Uterus (tissue), 4 donors: Measurements from ENCODE around the gene LUC7L3. TPM values are rescaled to one million over a fixed set of nuclear protein-coding genes. Genes with fewer than 3 reads are reported as not detected.

ENCODE experiments used
- DNase-seq, 2 donors: peaks; one replicate each; pipeline ENCODE4 v3.0.0-alpha.2; 2019 to 2020
- H3K27ac ChIP-seq, 2 donors: fragments of 200-600 bp; sonication (generic); 1 replicate in 1 of 2; 2 replicates in 1 of 2; pipeline ENCODE4 v1.5.1; 2016 to 2018
- H3K27me3 ChIP-seq, 2 donors: fragments of 200-600 bp; sonication (generic); one replicate each; pipeline ENCODE4 v1.5.1; 2018 to 2019; ENCODE audit warnings: control low read depth in 1 of 2
- H3K36me3 ChIP-seq, 2 donors: fragments of 200-600 bp; sonication (generic); one replicate each; pipeline ENCODE4 v1.5.1; 2019; ENCODE audit warnings: control low read depth in 1 of 2
- H3K4me1 ChIP-seq, 2 donors: fragments of 200-600 bp; sonication (generic); one replicate each; pipeline ENCODE4 v1.5.1; 2018 to 2019; ENCODE audit warnings: control low read depth in 1 of 2
- H3K4me3 ChIP-seq, 2 donors: fragments of 200-600 bp; sonication (generic); 1 replicate in 1 of 2; 2 replicates in 1 of 2; pipeline ENCODE4 v1.5.1; 2018 to 2019; ENCODE audit warnings: mild to moderate bottlenecking in 1 of 2
- H3K9me3 ChIP-seq, 2 donors: fragments of 200-600 bp; sonication (generic); one replicate each; pipeline ENCODE4 v1.5.1; 2019; ENCODE audit warnings: control low read depth in 1 of 2
- CTCF ChIP-seq, 4 experiments: fragments of 200-600 bp in 2 of 4; fragments of 450-650 bp in 2 of 4; sonication (generic) in 2 of 4; IDR thresholded peaks; one replicate each; pipeline ENCODE4 v1.5.1; 2016 to 2019; ENCODE audit warnings: antibody characterized with exemption in 4 of 4, mild to moderate bottlenecking in 2 of 4, moderate library complexity in 1 of 4
- POLR2A ChIP-seq, 2 donors: fragments of 450-650 bp; IDR thresholded peaks; one replicate each; pipeline ENCODE4 v1.6.1; 2016; ENCODE audit warnings: antibody characterized with exemption in 2 of 2, mild to moderate bottlenecking in 1 of 2, moderate library complexity in 1 of 2
- intact Hi-C: fragments of 100-400 bp; cut with DNase I; formaldehyde crosslinking; loops from one replicate; pipeline ENCODE4 v1.15.1; 2023; ENCODE audit warnings: low total_unique reads
- total RNA-seq, 4 donors: library from RNA; depleted of rRNA in 3 of 4; stranded (reverse); fragments of >200 nt in 3 of 4; gene quantifications; one replicate each; pipeline versions ENCODE4 v1.1.0 to v1.2.4, GENCODE V29; 2014 to 2023
- donor health status: DM: yes; HTN: yes; CAD: no.

The LUC7L3 gene
- total RNA-seq, 4 donors from 2014 or later, result 98.1 to 221 (median 163) TPM

DNA sequence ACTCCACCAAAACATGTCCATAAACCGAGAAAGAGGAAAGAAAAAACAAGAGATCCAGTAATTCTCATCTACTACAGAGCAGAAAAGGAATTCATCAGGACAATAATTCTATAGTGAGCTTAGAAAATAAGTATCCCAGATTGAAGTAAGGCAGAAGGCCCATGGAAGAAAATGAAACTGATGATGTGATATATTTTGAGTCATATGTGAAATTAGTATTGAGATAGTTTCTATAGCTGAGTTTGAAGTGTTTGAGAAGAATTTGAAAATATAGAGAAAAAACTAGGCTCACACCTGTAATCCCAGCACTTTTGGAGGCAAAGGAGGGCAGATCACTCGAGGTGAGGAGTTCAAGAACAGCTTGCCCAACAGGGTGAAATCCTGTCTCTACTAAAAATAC lies 19.7 kb downstream of the LUC7L3 start:
- Histone ChIP-seq H3K4me1 (no peaks in the 10 kb centered on the region), H3K27me3 (no peaks in the 10 kb centered on the region), H3K36me3 (no peaks in the 10 kb centered on the region), H3K27ac (no peak overlapping the region), H3K4me3 (no peak overlapping the region), H3K9me3 (no peaks in the 10 kb centered on the region)
- DNase-seq, result no peak
- TF ChIP-seq POLR2A (IDR thresholded peaks at IDR 0.05), result no peak
- no peak for TF ChIP-seq CTCF (IDR thresholded peaks at IDR 0.05)
- intact Hi-C loops, result no loop called here

- no peaks in the 10 kb centered on the region for H3K36me3 ChIP-seq
- H3K4me1 ChIP-seq, result no peaks in the 10 kb centered on the region
- no peaks in the 10 kb centered on the region for H3K9me3 ChIP-seq
- intact Hi-C loops, result no loop called here
- no peak for DNase-seq
- no peaks in the 10 kb centered on the region for H3K27me3 ChIP-seq
- TF ChIP-seq POLR2A (IDR thresholded peaks at IDR 0.05), result no peak
- TF ChIP-seq CTCF (IDR thresholded peaks at IDR 0.05), result no peak
- no peak overlapping the region for H3K4me3 ChIP-seq
- no peak overlapping the region for H3K27ac ChIP-seq
Observed at GRCh38 chr17:50745631-50746030, 26.2 kb downstream of the LUC7L3 start.

- Histone ChIP-seq H3K36me3 (no peaks in the 10 kb centered on the region), H3K9me3 (no peaks in the 10 kb centered on the region), H3K4me3 (no peak overlapping the region), H3K4me1 (no peaks in the 10 kb centered on the region), H3K27me3 (no peaks in the 10 kb centered on the region), H3K27ac (no peak overlapping the region)
- DNase-seq, result no peak
- TF ChIP-seq POLR2A (IDR thresholded peaks at IDR 0.05) (no peak), CTCF (IDR thresholded peaks at IDR 0.05) (no peak)
- intact Hi-C loops, result no loop called here
Observed at GRCh38 chr17:50749245-50749644, 29.8 kb downstream of the LUC7L3 start.

GRCh38 chr17:50754521-50754920 lies 35.1 kb downstream of the LUC7L3 start:
- H3K27me3 ChIP-seq, result no peaks in the 10 kb centered on the region
- H3K4me3 ChIP-seq, result no peak overlapping the region
- no peaks in the 10 kb centered on the region for H3K9me3 ChIP-seq
- H3K27ac ChIP-seq, result no peak overlapping the region
- TF ChIP-seq CTCF (IDR thresholded peaks at IDR 0.05) (no peak), POLR2A (IDR thresholded peaks at IDR 0.05) (no peak)
- no peaks in the 10 kb centered on the region for H3K36me3 ChIP-seq
- no peaks in the 10 kb centered on the region for H3K4me1 ChIP-seq
- intact Hi-C loops, result no loop called here
- DNase-seq, result no peak

- H3K36me3 ChIP-seq, result no peaks in the 10 kb centered on the region
Observed at GRCh38 chr17:50758524-50758923, 39.1 kb downstream of the LUC7L3 start.

More at GRCh38 chr17:50758524-50758923, 39.1 kb downstream of the LUC7L3 start:
- Histone ChIP-seq H3K4me1 (no peaks in the 10 kb centered on the region), H3K27me3 (no peaks in the 10 kb centered on the region), H3K4me3 (no peak overlapping the region), H3K9me3 (no peaks in the 10 kb centered on the region), H3K27ac (no peak overlapping the region)
- DNase-seq, result no peak
- no peak for TF ChIP-seq POLR2A (IDR thresholded peaks at IDR 0.05)
- no peak for TF ChIP-seq CTCF (IDR thresholded peaks at IDR 0.05)
- intact Hi-C loops, result no loop called here
